Measurements from ENCODE around the gene LBH.

The LBH gene

DNA sequence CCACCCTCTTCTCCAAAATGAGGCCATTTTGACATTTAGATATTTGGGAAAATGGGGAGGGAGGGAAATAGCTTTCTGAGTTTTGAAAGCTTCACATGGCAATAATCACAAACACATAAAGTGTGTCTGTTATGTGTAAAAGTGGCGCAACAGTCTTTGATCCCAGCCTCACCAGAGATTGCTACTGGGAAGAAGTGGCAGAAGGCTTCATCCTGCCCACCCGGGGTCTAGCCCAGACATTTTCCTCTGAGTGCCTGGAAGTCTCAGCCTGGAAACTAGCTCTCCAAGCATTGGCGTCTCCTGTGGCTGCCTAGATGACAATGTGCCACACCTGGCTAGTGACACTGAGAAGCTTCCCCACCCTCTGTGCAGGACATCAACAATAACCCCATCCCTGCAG is 1.7 kb upstream of the LBH start:
- H3K4me3 ChIP-seq (ENCODE audit: low read depth, low read length) = no peak overlapping the region
- no peak for TF ChIP-seq POLR2A (IDR thresholded peaks at IDR 0.05; ENCODE audit: extremely low read depth, insufficient read length)
- no peak for TF ChIP-seq MYC (IDR thresholded peaks at IDR 0.05; ENCODE audit: low read depth, low read length)
- TF ChIP-seq, protein P1, sequence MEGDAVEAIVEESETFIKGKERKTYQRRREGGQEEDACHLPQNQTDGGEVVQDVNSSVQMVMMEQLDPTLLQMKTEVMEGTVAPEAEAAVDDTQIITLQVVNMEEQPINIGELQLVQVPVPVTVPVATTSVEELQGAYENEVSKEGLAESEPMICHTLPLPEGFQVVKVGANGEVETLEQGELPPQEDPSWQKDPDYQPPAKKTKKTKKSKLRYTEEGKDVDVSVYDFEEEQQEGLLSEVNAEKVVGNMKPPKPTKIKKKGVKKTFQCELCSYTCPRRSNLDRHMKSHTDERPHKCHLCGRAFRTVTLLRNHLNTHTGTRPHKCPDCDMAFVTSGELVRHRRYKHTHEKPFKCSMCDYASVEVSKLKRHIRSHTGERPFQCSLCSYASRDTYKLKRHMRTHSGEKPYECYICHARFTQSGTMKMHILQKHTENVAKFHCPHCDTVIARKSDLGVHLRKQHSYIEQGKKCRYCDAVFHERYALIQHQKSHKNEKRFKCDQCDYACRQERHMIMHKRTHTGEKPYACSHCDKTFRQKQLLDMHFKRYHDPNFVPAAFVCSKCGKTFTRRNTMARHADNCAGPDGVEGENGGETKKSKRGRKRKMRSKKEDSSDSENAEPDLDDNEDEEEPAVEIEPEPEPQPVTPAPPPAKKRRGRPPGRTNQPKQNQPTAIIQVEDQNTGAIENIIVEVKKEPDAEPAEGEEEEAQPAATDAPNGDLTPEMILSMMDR (IDR thresholded peaks at IDR 0.05; ENCODE audit: low read depth, low read length) = no peak
- TF ChIP-seq, protein P2, sequence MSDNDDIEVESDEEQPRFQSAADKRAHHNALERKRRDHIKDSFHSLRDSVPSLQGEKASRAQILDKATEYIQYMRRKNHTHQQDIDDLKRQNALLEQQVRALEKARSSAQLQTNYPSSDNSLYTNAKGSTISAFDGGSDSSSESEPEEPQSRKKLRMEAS (IDR thresholded peaks at IDR 0.05; ENCODE audit: low read depth, low read length) = no peak
- no peak for DNase-seq (ENCODE audit: low read depth)

DNA sequence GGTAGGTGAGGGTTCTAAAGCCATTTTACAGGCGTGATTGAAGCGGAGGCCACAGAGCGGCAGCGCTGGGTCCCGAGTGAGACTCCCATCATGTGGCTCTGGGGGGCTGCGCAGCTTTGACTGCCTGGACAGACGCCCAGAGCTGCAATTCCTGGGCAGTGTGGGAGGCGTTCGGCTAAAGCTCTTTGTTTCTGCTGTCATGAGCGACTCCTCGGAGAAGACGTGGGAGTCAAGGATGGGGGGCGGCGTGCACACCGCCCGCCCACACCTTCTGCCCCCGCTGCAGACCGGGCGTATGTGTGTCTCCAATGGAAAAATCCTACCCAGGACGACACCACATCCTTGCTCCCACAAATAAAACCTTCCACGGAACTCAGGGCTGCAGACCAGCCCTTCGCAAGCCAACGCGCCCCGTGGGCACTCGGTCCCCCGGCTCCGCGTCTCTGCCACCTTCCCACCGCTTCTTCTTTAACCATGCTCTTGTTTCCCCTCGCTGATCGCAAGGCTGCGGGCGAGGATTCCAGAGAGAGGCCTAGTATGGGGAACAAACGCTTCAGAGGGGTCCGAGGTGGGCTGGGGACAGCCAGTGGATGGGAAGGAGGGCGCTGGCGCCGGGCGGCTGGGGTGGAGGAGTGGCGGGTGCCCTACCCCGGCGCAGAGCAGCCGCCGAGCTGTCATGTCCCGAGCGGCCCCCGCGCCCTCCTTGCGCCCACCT is 680 bp upstream of the LBH start:
- no peak for DNase-seq (ENCODE audit: low read depth)
- no peak for TF ChIP-seq POLR2A (IDR thresholded peaks at IDR 0.05; ENCODE audit: extremely low read depth, insufficient read length)
- TF ChIP-seq MYC (IDR thresholded peaks at IDR 0.05; ENCODE audit: low read depth, low read length) = no peak
- TF ChIP-seq, protein P2 (IDR thresholded peaks at IDR 0.05; ENCODE audit: low read depth, low read length) = no peak
- TF ChIP-seq, protein P1 (IDR thresholded peaks at IDR 0.05; ENCODE audit: low read depth, low read length) = no peak
- H3K4me3 ChIP-seq (ENCODE audit: low read depth, low read length) = no peak overlapping the region

GRCh38 chr2:30231996-30232800 is 864 bp downstream of the LBH start:
- no peak overlapping the region for H3K4me3 ChIP-seq (ENCODE audit: low read depth, low read length)
- peak; percentile 45 for DNase-seq (ENCODE audit: low read depth)
- TF ChIP-seq, protein P2 (IDR thresholded peaks at IDR 0.05; ENCODE audit: low read depth, low read length) = no peak
- no peak for TF ChIP-seq POLR2A (IDR thresholded peaks at IDR 0.05; ENCODE audit: extremely low read depth, insufficient read length)
- TF ChIP-seq, protein P1 (IDR thresholded peaks at IDR 0.05; ENCODE audit: low read depth, low read length) = no peak
- no peak for TF ChIP-seq MYC (IDR thresholded peaks at IDR 0.05; ENCODE audit: low read depth, low read length)

DNA sequence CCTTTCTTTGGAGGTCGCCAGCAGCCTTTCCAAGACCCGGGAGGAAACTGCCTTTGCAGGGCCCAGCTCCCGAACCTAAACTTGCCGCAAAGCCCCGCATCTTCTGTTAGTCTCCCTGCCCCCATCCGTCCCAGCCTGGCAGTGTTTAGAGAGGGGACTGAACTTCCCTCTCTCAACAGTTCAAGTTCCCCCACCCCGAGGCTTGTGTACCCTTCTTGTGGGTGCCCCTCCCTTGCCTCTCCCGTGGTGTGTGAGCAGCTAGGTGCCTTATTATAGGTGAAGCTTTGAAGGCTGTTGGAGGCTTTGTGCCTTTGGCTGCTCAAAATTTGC is 1.4 kb downstream of the LBH start:
- H3K4me3 ChIP-seq (ENCODE audit: low read depth, low read length) = no peak overlapping the region
- no peak for DNase-seq (ENCODE audit: low read depth)
- TF ChIP-seq, protein P2 (IDR thresholded peaks at IDR 0.05; ENCODE audit: low read depth, low read length) = no peak
- no peak for TF ChIP-seq MYC (IDR thresholded peaks at IDR 0.05; ENCODE audit: low read depth, low read length)
- TF ChIP-seq, protein P1 (IDR thresholded peaks at IDR 0.05; ENCODE audit: low read depth, low read length) = no peak
- no peak for TF ChIP-seq POLR2A (IDR thresholded peaks at IDR 0.05; ENCODE audit: extremely low read depth, insufficient read length)

DNA sequence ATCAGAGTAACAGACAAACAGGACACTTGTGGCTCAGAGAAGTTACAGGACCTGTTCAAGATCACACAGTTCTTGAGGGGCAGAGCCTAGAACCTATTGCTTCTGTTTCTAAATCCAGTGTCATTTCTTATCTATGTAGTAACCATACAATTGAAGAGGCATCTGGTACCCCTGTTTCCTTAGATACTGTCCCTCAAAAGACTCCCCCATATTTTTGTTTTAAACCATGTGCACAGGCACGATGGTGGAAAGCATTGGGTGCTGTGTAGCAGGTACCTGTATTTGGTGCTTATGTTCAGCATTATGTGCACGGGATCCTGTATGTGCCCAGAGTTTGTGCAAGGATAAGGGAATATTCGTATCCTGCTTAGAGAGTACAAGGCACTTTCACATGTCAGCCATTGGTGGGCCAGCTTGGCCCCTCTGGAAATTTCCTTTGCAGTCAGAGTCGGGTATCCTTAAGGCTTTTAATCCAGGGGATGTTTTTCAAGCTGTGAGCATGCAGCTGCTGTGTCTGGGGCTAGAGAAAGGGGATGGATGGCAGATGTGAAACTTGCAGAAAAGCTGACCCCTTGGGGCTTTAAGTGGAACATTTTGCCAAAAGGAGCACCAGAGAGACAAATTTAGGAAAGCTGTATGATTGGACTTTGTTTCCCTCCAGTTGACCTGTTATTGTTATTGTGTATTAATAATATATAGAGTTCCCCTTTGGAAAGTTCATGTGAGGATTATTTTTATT is 2.1 kb downstream of the LBH start:
- TF ChIP-seq MYC (IDR thresholded peaks at IDR 0.05; ENCODE audit: low read depth, low read length) = no peak
- no peak for DNase-seq (ENCODE audit: low read depth)

More for the DNA sequence above, 2.1 kb downstream of the LBH start:
- H3K4me3 ChIP-seq (ENCODE audit: low read depth, low read length) = no peak overlapping the region
